IMR-90 (cell line): ENCODE data around the gene CCDC150. TPM values are rescaled to one million over a fixed set of nuclear protein-coding genes. Genes with fewer than 3 reads are reported as not detected.

Source experiments
- ATAC-seq: fragments of 200-7000 bp; cut with Tn5 transposase; 2 replicates; pipeline ENCODE4 v1.9.1; 2020; ENCODE audit warnings: low read depth, mild to moderate bottlenecking, moderate library complexity
- BruUV-seq: library from RNA; stranded (reverse); fragments of 400-500 nt; replicated peaks from 2 replicates; lab custom pipeline; 2021; lab: Mats Ljungman, UMichigan
- CTCF ChIA-PET: fragments of 300-600 bp; formaldehyde crosslinking; extraction: SDS; loops from one replicate; lab custom pipeline; 2021; ENCODE audit warnings: antibody characterized with exemption; lab: Yijun Ruan, JAX
- POLR2A ChIA-PET: fragments of 300-600 bp; sonication (Branson Sonifier 250); formaldehyde crosslinking; loops from one replicate; lab custom pipeline; 2022; ENCODE audit warnings: antibody characterized with exemption; ENCODE audit not compliant: unreplicated experiment; lab: Charles Lee
- DNase-seq: peaks from one replicate; pipeline ENCODE4 v3.0.0; 2013
- H2AFZ ChIP-seq: replicated peaks from 2 replicates; pipeline ENCODE3; 2013; ENCODE audit warnings: low read length, mild to moderate bottlenecking; ENCODE audit not compliant: poor library complexity
- H2AK5ac ChIP-seq: 2 replicates; pipeline ENCODE4 v1.6.1; 2013; ENCODE audit warnings: low read depth, low read length, inconsistent platforms
- H2AK9ac ChIP-seq: replicated peaks from 2 replicates; pipeline ENCODE3; 2013; ENCODE audit warnings: mild to moderate bottlenecking, low read depth, low read length, moderate library complexity; ENCODE audit not compliant: poor library complexity
- H2BK120ac ChIP-seq: 2 replicates; pipeline ENCODE4 v1.6.1; 2013; ENCODE audit warnings: low read depth, low read length, inconsistent platforms
- H2BK15ac ChIP-seq: 3 replicates; pipeline ENCODE4 v1.6.1; 2013; ENCODE audit warnings: low read depth, low read length, inconsistent platforms
- H2BK20ac ChIP-seq: 2 replicates; pipeline ENCODE4 v1.6.1; 2013; ENCODE audit warnings: low read depth, mild to moderate bottlenecking, inconsistent platforms, low read length, moderate library complexity
- H2BK5ac ChIP-seq: 2 replicates; pipeline ENCODE4 v1.6.1; 2013; ENCODE audit warnings: mild to moderate bottlenecking, low read depth, low read length, inconsistent platforms; ENCODE audit not compliant: poor library complexity, severe bottlenecking
- H3K14ac ChIP-seq: replicated peaks from 2 replicates; pipeline ENCODE4 v1.6.1; 2013; ENCODE audit warnings: low read depth, low read length, inconsistent platforms
- H3K18ac ChIP-seq: 2 replicates; pipeline ENCODE4 v1.6.1; 2013; ENCODE audit warnings: low read depth, low read length, control low read depth
- H3K23ac ChIP-seq: 2 replicates; pipeline ENCODE4 v1.6.1; 2013; ENCODE audit warnings: low read depth, low read length, inconsistent platforms
- H3K27ac ChIP-seq: 2 replicates; pipeline ENCODE4 v1.5.1; 2013; ENCODE audit warnings: mild to moderate bottlenecking, control low read depth, low read length; ENCODE audit not compliant: insufficient read depth
- H3K27me3 ChIP-seq: 2 replicates; pipeline ENCODE4 v1.6.1; 2013; ENCODE audit warnings: low read length; ENCODE audit not compliant: control insufficient read depth, insufficient read depth
- H3K36me3 ChIP-seq: 2 replicates; pipeline ENCODE4 v1.6.1; 2013; ENCODE audit warnings: low read length, mixed read lengths; ENCODE audit not compliant: control insufficient read depth, insufficient read depth
- H3K4ac ChIP-seq: 2 replicates; pipeline ENCODE4 v1.6.1; 2013; ENCODE audit warnings: low read depth, low read length, inconsistent platforms
- H3K4me1 ChIP-seq: 2 replicates; pipeline ENCODE4 v1.6.1; 2013; ENCODE audit warnings: low read length, mixed read lengths; ENCODE audit not compliant: control insufficient read depth, insufficient read depth
- H3K4me2 ChIP-seq: 2 replicates; pipeline ENCODE4 v1.6.1; 2013; ENCODE audit warnings: low read depth, mild to moderate bottlenecking, control low read depth, low read length, moderate library complexity
- H3K4me3 ChIP-seq: 2 replicates; pipeline ENCODE4 v1.5.1; 2013; ENCODE audit warnings: low read depth, mild to moderate bottlenecking, control low read depth, low read length, moderate library complexity; ENCODE audit not compliant: insufficient read depth
- H3K56ac ChIP-seq: 2 replicates; pipeline ENCODE4 v1.6.1; 2013; ENCODE audit warnings: low read length, inconsistent platforms; ENCODE audit not compliant: insufficient read depth; ENCODE audit errors: extremely low read depth
- H3K79me1 ChIP-seq, 2 experiments: 2 replicates each; pipeline ENCODE4 v1.6.1; 2013; ENCODE audit warnings: low read length in 2 of 2, inconsistent platforms in 1 of 2, low read depth in 1 of 2
- H3K9ac ChIP-seq: 2 replicates; pipeline ENCODE4 v1.6.1; 2013; ENCODE audit warnings: low read depth, low read length, control low read depth
- H3K9me1 ChIP-seq: 2 replicates; pipeline ENCODE4 v1.6.1; 2013; ENCODE audit warnings: low read length, inconsistent platforms; ENCODE audit not compliant: insufficient read depth
- H3K9me3 ChIP-seq: 2 replicates; pipeline ENCODE4 v1.6.1; 2013; ENCODE audit warnings: low read length; ENCODE audit not compliant: control insufficient read depth, insufficient read depth
- H4K20me1 ChIP-seq: 2 replicates; pipeline ENCODE4 v1.6.1; 2013; ENCODE audit warnings: low read length, inconsistent platforms; ENCODE audit not compliant: insufficient read depth
- H4K5ac ChIP-seq: 2 replicates; pipeline ENCODE4 v1.6.1; 2013; ENCODE audit warnings: mild to moderate bottlenecking, low read depth, low read length, control low read depth
- H4K8ac ChIP-seq, 2 experiments: 2 replicates each; pipeline ENCODE4 v1.6.1; 2013; ENCODE audit warnings: low read depth in 2 of 2, low read length in 2 of 2, control low read depth in 1 of 2, inconsistent platforms in 1 of 2
- H4K91ac ChIP-seq: 2 replicates; pipeline ENCODE4 v1.6.1; 2013; ENCODE audit warnings: low read depth, low read length, inconsistent platforms; ENCODE audit not compliant: insufficient read depth
- BHLHE40 ChIP-seq: fragments of 150-350 bp; IDR thresholded peaks from 2 replicates; pipeline ENCODE4 v1.6.1; 2016; ENCODE audit warnings: mild to moderate bottlenecking, low read depth, low read length
- CEBPB ChIP-seq: IDR thresholded peaks from 2 replicates; pipeline ENCODE4 v1.6.1; 2012; ENCODE audit warnings: low read depth, low read length, improper control_type of control experiment
- FOS ChIP-seq: fragments of 150-350 bp; IDR thresholded peaks from 2 replicates; pipeline ENCODE4 v1.6.1; 2016; ENCODE audit warnings: low read depth, low read length
- MAFK ChIP-seq: IDR thresholded peaks from 2 replicates; pipeline ENCODE4 v1.6.1; 2012; ENCODE audit warnings: low read depth, low read length, improper control_type of control experiment
- RAD21 ChIP-seq: IDR thresholded peaks from 2 replicates; pipeline ENCODE4 v1.6.1; 2012; ENCODE audit warnings: low read length, improper control_type of control experiment
- RCOR1 ChIP-seq: IDR thresholded peaks from 2 replicates; pipeline ENCODE4 v1.6.1; 2012; ENCODE audit warnings: mild to moderate bottlenecking, low read length, improper control_type of control experiment; ENCODE audit not compliant: insufficient replicate concordance
- RFX5 ChIP-seq: IDR thresholded peaks from 2 replicates; pipeline ENCODE4 v1.8.0; 2012; ENCODE audit warnings: low read depth, mild to moderate bottlenecking, low read length, moderate library complexity
- SMC3 ChIP-seq: fragments of 150-350 bp; IDR thresholded peaks from 2 replicates; pipeline ENCODE4 v1.6.1; 2016; ENCODE audit warnings: low read depth, mild to moderate bottlenecking, antibody characterized with exemption, low read length, moderate library complexity
- WGBS, 2 experiments: methylation state at CpG; one replicate each; pipeline versions ENCODE4 v1.1.5 to v1.1.7; 2013; ENCODE audit warnings: missing lambda C conversion rate in 2 of 2; ENCODE audit not compliant: insufficient read length in 1 of 2; ENCODE audit errors: extremely low coverage in 2 of 2; 5-methylcytosine and 5-hydroxymethylcytosine counted together
- dilution Hi-C: fragments of 300-500 bp; cut with HindIII; formaldehyde crosslinking; loops from one replicate; pipeline ENCODE4 v1.14.3; 2018; ENCODE audit warnings: low sequenced_read_pairs; ENCODE audit not compliant: unreplicated experiment
- in situ Hi-C: fragments of 300-500 bp; cut with MboI; formaldehyde crosslinking; loops from 3 replicates; pipeline ENCODE4 v1.14.3; 2019; ENCODE audit warnings: low sequenced_read_pairs, inconsistent platforms, mixed read lengths
- intact Hi-C: fragments of 100-400 bp; cut with micrococcal nuclease; formaldehyde crosslinking; loops from 2 replicates; pipeline ENCODE4 v1.10.0; 2022
- polyA plus RNA-seq, 3 experiments: library from polyadenylated mRNA; depleted of rRNA; stranded (reverse); fragments of >200 nt; gene quantifications; 2 replicates each; pipeline ENCODE4 v1.2.3, GENCODE V29; 2012; ENCODE audit warnings: low replicate concordance in 1 of 3
- total RNA-seq: library from RNA; depleted of rRNA; stranded (reverse); fragments of >200 nt; gene quantifications from 2 replicates; pipeline ENCODE4 v1.2.3, GENCODE V29; 2012
- TF ChIP-seq, protein P1 (sequence below): fragments of 150-350 bp; IDR thresholded peaks from 2 replicates; pipeline ENCODE4 v1.6.1; 2017; ENCODE audit warnings: mild to moderate bottlenecking, antibody characterized with exemption, low read length, low read depth

CCDC150 gene
- total and polyA plus RNA-seq, 2 of the 4 experiments (the other 2 are of a cell fraction) = 3.8 to 4.3 TPM

- Histone ChIP-seq H3K9me3 (peaks cover 16% of the 10 kb centered on the region), H2AFZ (no peak overlapping the region), H2BK15ac (no peak overlapping the region), H3K9me1 (no peaks in the 10 kb centered on the region), H2AK5ac (no peak overlapping the region), H3K56ac (no peak overlapping the region), H3K4me3 (no peak overlapping the region), H4K8ac (no peak overlapping the region), H2BK120ac (no peak overlapping the region), H3K27me3 (no peaks in the 10 kb centered on the region), H3K4ac (no peak overlapping the region), H3K36me3 (no peaks in the 10 kb centered on the region), H3K4me1 (no peaks in the 10 kb centered on the region), H2BK20ac (no peak overlapping the region), H3K18ac (no peak overlapping the region), H3K23ac (no peak overlapping the region), H4K20me1 (no peaks in the 10 kb centered on the region), H4K5ac (no peak overlapping the region), H3K4me2 (no peak overlapping the region), H3K79me1 (peaks cover 11 to 19% of the 10 kb centered on the region in 2 experiments; a peak in 2 of 4 replicates), H3K27ac (no peak overlapping the region), H3K9ac (no peak overlapping the region), H4K91ac (no peak overlapping the region), H2BK5ac (no peak overlapping the region), H3K14ac (no peak overlapping the region), H2AK9ac (no peak overlapping the region)
- BruUV-seq = no TSS peak
- TF ChIP-seq, protein P1, sequence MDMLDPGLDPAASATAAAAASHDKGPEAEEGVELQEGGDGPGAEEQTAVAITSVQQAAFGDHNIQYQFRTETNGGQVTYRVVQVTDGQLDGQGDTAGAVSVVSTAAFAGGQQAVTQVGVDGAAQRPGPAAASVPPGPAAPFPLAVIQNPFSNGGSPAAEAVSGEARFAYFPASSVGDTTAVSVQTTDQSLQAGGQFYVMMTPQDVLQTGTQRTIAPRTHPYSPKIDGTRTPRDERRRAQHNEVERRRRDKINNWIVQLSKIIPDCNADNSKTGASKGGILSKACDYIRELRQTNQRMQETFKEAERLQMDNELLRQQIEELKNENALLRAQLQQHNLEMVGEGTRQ = no peak
- TF ChIP-seq RAD21 (no peak), CEBPB (no peak), FOS (no peak), RCOR1 (no peak), SMC3 (no peak), BHLHE40 (no peak), RFX5 (no peak), MAFK (no peak)
- ATAC-seq = no peak
- in situ Hi-C loops = no loop called here
- ChIA-PET CTCF (no interaction called here), POLR2A (no interaction called here)
- DNase-seq = no peak
- no CpG with 5 or more reads among the region's 4 CpGs for WGBS, 2 experiments
- dilution Hi-C loops = no loop called here
- intact Hi-C loops = no loop called here
Measured at GRCh38 chr2:196649202-196649601, 9.7 kb downstream of the CCDC150 start.
